Stimulated activated CD4-positive, alpha-beta T cell treated with anti-CD3 and anti-CD28 coated beads, Interleukin-1b, Interleukin-23, amount 100 ng/mL, for 4 hours (primary cell): ENCODE results near the gene CCDC83.
"Not testable (repeated sequence)": the region's sequence is repeated elsewhere in the genome, so short reads cannot be mapped to it uniquely, and the experiment has no call there.

ENCODE experiments used
- DNase-seq, 2 donors: peaks; one replicate each; pipeline ENCODE4 v3.0.0-alpha.2; 2020; ENCODE audit warnings: low read depth in 2 of 2

The CCDC83 gene

DNA sequence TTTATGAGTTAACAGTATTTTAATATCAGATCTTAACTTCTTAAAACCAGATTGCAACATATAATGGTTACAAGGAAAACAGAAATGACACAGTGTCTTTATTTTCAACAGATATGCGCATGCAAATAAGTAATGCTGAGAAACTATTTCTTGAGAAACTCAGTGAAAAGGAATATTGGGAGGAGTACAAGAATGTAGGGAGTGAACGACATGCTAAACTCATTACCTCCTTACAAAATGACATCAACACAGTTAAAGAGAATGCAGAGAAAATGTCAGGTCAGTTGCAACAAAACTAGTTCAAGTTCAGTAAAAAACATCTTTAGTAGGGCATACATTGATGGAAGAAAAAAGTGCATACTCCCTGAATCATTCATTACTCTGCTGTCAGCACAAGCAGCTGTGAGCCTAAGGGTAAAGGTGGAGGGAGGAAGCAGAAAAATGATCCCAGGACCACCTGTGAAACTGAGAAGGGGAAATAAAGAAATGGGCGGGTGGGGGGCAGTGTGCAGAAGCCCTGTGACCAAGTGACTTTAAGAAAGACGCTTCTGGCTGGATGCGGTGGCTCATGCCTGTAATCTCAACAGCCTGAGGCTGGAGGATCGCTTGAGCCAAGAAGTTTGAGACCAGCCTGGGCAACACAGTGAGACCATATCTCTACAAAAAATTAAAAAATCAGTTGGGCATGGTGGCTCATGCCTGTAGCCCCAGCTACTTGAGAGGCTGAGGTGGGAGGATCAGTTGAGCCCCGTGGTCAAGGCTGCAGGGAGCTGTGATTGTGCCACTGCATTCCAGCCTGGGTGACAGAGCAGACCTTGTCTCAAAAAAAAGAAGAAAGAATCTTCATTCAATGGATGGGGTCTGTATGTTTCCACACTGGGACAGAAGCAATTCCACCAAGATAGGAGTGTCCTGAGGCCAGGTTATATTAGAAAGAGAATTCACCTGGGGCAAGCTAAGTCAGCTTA is 31.2 kb downstream of the CCDC83 start:
- DNase-seq, result no peak

DNA sequence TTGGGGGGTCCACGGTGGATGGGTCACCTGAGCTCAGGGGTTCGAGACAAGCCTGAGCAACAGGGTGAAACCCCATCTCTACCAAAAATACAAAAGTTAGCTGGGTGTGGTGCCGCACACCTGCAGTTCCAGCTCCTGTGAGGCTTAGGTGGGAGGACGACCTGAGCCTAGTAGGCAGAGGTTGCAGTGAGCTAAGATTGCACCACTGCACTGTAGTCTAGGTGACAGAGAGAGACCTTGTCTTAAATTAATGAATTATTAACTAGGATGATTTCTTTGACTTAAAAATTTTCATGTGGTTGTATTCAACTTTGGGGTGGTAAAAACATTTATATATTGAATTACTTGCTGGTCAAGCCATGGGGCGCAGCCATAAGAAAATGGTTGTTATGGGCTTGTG is 33.9 kb downstream of the CCDC83 start:
- no peak for DNase-seq

DNA sequence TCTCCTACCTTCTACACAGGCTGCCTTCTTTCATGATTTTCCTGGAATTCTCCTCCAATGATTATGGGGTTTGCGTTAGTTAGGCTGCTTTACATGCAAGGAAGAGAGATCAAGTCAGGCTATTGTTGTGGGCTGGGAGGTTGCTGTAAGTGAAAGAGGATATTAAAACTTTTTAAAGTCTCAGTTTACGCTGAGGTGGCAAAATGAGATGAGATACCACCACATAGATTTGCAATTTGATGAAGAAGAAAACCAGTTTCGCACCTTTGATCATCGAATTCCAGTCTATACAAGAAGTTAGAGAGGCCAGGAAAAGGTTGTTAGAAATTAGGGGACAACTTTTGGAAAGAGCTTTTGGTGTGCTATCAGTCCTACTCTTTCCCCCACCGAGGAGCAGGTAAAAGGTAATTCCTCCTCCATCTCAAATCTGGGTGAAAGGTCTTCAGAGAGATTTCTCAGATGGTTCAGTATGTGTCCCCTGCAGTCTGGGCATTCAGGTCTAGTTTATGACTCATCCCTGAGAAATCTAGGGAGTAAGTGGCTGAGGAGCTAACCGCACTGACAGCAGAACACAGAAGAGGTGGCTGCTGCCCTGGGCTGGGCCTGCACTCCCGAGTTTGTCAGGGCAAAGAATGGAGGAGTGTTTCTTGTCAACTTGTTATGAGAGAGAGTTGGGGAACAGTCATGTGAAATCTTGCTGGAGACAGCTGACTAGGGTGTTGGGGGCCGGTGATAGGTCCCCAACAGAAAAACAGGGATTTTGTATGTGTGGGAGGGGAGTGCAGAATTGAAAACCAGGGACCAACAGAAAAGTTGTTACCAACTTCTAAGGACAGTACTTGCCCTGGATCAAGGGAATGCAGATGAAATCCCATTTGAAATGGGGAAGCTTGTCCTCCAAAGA is 34.7 kb downstream of the CCDC83 start:
- DNase-seq, result no peak

DNA sequence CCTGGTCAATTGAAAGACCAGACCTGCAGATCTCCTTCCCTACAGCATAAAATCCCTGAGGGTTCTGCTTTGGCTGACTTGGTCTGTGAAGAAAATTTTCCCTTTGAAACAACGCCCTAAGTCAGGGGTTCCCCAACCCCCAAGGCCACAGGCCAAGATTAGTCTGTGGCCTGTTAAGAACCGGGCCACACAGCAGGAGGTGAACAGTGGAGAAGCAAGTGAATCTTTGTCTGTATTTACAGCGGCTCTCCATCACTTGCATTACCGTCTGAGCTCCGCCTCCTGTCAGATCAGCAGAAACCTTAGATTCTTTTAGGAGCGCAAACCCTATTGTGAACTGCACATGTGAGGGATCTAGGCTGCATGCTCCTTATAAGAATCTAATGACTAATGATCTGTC is 38.2 kb downstream of the CCDC83 start:
- DNase-seq, result no peak

DNA sequence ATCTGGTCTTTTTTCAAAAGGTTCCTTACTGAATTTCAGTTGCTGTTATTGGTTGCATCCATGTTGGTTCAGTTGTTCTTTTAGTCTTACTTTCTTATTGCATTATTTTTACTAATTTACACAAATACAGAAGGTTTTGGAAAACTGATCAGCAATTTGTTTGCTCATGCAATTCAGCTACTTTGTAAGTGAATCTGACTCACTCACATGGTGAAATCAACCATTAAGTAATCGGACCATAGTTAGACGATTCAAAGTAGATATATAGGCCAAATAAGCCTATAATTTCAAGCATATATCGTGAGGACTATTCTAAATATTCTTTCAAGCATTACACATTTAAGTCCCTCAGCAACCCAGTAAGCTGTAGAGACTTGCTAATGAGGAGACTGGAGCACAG is 41.7 kb downstream of the CCDC83 start:
- no peak for DNase-seq

DNA sequence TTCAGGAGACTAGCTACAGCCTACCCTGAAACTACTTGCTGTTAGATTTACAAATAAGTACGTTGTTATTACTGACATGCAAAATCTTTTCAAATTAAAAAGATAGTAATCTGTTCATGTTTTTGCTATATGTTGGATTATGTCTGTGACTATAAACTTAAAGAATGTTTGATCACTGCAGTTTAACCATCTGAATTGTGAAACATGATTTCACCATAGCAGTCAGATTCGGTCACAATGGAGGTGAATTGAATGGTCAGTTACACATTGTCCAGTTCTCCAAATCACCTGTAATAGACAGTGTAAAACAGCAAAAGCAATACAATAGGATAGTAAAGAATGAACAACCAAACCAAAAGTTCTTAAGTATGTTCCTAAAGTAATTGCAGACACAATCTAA is 43.3 kb downstream of the CCDC83 start:
- no peak for DNase-seq

DNA sequence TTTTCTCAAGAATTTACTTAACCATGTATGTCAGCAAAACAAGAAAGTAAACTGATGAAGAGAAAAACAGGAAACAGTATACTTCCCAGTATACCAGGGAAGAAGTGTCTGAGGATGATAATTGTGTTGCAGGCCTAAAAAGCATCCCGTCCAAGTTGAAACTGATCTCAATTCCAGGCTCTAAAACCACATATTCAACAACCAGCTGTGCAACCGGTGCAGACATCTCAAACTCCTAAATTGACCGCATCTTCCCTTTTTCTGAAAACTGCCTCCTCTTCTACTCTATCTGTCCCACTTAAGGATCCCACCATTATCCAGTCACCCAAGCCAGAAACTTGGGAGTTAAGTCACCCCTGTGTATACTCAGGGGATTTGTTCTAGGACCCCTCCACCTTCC is 47.2 kb downstream of the CCDC83 start:
- DNase-seq, result no peak

DNA sequence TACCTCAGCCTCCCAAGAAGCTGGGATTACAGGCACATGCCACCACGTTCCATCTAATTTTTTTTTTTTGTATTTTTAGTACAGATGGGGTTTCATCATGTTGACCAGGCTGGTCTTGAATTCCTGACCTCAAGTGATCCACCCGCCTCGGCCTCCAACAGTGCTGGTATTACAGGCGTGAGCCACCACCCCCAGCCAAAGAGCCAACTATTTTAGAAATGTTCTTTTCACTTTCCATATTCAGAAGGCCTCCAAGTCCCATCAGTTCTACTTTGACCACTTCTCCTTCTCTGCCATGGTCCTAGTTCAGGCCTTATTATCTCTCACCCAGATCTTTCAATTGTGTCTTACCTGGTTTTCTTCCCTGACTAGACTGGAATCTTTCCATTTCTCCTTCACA is 48.2 kb downstream of the CCDC83 start:
- no peak for DNase-seq

DNA sequence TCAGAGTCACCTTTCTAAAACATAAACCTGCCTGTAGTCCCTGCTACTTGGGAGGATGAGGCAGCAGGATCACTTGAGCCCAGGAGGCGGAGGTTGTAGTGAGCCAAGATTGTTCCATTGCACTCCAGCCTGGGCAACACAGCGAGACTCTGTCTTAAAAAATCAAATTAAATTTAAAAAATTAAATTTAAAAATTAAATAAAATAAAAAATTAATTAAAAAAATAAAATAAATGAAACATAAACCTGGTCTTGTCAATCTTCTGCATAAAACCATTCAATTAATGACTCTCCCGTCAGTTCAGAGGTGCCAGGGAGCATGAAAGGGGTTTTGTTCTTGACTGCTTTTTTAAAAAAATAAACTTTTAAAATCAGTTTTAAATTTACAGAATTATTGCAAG is 48.6 kb downstream of the CCDC83 start:
- no peak for DNase-seq

DNA sequence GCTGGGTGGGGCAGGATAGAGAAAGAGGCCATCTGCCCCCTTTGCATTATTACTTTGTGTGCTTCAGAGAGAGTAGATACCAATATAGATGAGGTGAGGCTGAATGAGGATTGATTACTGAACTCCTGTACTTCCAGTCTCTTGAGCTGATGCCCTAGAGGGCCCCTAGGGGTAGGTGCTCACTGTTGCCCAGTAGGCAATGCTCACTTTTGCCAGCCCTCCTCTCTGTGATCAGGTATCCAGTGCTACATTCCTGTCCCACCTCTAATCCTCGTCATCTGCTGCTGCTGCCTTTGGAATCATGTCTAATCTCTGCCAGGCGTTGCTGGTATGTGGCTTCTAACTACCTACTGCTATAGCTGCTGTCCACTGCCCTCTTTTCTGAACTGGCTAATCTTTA is 57.2 kb downstream of the CCDC83 start:
- DNase-seq, result no peak

DNA sequence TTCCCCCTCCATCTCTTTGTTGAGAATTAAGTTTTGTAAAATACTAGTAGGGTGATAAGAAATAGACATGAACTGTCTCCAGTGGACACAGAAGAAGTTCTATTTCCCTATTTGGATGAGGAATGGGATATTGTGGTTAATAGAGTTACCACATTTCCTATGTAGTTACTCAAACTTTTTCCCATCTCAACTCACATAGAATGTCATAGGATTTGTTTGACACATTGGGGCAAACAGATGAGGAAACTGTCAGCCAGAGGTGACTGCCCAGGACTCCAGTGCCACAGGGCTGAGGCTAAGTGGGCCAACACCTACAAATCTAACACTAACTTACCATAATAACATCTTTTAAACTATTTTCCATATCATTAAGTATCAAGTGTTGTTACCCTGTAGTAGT is 58.3 kb downstream of the CCDC83 start:
- no peak for DNase-seq

DNA sequence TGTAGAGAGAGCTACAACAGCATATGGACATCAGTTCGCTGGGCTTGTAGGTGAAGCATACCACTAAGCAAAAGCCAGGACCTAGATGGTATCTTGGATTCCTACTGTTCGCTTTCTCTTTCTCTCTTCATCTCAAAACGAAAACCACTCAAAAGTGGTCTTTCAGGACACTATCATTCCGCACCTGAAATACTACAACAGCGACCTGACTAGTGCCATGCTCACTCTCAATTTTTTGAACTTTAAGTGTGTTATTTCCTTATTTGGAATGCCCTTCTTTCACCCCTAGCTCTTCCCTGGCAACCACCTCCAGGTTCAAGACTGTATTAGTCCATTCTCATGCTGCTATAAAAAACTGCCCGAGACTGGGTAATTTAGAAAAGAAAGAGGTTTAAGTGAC is 59.2 kb downstream of the CCDC83 start:
- DNase-seq, result no peak

DNA sequence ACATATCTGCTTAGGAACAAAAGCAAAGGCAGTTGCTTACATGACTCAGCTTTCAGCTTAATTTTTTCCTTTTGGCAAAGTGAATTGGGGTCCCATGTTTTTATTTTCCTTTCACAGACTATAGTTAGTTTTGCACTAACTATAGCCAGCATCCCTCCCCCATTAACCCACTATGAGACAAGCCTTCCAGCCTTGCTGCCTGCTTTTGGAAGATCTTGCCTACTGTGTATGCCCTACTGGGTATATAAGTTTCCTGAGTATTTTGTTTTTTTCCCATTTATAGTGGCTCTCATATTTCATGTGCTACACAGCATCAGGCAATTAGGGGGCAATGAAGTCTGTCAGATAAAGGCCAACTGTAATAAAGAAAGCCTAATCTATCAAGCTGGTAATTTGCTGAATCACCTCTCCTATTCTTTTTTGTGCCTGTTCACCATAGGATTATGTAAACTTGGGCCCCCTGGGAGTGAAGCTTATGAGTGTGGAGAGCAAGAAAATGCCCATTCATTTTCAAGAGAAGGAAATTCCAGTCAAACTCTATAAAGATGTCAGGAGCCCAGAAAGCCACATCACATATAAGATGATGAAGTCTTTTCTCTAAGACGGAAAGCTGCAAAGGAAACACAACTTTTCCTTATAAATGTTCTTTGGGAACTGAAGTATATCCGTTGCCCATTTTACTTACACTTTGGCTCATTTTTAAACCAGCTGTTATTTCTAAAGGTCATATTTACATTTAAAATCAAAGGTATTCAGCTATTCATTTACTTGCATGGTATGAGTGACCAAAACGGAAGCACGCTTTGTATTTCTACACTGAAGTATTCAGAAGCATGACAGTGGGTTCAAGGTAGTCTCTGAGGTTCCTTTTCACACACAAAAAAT is 64.0 kb downstream of the CCDC83 start:
- no peak for DNase-seq

DNA sequence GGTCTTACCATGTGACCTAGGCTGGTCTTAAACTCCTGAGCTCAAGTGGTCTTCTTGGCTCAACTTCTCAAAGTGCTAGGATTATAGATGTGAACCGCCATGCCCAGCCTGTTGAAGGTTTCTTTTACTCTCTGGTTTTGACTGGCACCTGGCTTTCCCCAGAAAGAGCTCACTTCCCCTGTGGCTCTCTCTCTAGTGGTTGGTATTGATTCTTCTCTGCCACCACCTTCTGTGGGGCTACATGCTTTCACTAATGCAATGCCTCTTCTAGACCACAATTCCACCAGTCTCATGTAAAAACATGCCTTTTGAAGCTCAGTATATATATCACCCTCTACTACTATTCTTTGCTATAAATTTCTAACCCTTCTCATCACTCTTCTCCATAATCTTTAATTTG is 67.2 kb downstream of the CCDC83 start:
- no peak for DNase-seq

DNA sequence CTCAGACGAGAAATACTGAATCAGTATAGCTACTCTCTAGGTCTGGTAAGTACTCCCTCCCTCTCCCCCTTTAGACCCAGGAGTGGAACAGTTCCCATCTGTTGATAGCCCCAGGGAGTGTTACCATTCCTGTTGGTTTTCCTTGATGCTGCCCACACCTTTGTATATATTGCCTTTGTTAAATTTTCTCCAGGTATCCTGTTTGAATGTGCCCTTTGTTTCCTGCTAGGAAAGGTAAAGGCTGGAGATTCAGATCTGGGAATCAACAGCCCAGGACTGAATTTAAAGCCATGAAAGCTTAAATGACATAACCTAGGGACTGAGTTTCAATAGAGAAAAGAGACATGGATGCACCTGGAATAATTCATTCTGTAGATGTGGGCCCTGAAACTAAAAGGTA is 68.3 kb downstream of the CCDC83 start:
- no peak for DNase-seq

DNA sequence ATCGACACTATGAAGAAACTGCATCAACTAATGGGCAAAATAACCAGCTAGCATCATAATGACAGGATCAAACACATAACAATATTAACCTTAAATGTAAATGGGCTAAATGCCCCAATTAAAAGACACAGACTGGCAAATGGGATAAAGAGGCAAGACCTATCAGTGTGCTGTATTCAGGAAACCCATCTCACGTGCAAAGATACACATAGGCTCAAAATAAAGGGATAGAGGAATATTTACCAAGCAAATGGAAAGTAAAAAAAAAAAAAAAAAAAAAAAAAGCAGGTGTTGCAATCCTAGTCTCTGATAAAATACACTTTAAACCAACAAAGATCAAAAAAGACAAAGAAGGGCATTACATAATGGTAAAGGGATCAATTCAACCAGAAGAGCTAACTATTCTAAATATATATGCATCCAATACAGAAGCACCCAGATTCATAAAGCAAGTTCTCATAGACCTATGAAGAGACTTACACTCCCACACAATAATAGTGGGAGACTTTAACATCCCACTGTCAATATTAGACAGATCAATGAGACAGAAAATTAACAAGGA is 71.6 kb downstream of the CCDC83 start:
- not testable (repeated sequence) for DNase-seq

DNA sequence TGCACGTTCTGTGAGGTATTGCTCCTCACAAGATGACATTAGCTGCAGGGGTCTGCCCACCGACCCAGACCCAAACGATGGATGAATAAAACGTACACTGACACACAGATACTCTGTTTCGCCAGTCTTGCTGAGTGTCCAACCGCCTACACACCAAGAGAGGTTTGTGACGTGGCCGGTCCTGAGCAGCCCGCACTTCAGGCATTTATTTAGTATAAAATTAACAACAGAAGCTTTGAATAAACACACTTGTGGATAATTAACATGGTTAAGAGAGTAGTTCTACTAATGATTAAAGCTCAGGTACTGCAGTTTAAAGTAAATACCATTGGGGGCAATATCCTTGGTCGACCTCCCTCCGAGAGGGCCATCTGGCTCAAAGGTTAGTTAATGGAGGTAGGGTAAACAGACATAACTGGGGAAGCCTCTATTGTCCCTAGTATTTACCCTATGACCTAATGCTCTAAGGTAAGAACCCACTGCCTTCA is 75.7 kb downstream of the CCDC83 start:
- DNase-seq, result no peak

DNA sequence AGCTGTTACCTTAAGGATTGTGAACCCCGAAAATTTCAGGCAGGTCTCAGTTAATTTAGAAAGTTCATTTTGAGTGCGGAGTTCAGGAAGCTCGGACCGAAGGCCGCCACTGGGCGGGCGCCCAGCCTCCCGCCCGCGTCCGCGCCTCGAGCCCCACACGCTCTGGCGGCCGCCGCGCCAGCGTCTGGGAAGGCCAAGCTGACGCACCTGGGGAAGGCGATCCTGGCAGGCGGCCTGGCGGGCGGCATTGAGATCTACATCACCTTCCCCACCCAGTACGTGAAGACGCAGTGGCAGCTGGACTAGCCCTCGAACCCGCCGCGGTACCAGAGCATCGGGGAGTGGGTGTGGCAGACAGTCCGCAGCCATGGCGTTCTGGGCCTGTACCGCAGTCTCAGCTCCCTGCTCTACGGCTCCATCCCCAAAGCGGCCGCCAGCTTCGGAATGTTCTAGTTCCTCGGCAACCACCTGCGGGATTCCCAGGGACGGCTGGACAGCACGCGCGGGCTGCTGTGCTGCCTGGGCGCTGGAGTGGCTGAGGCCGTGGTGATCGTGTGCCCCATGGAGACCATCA is 79.5 kb downstream of the CCDC83 start:
- no peak for DNase-seq

DNA sequence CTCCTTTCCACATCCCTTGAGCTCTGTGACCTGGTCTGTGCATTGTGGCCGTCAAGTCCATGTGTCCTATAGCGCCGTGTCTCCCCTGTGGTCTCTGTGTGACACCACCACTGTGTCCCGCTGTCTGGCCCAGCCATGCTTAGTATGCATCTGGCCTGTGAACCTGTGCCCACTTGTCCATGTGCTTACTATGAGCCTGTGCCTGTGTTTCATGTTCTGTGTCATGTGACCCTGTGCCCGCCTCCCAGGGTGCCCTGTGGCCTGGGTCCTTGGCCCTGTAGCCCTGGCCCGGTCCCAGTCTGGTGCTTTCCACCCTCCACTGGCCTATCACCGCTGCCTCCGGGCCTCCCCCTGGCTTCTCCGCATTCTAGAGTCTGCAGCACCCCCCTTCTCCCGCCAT is 80.6 kb downstream of the CCDC83 start:
- DNase-seq, result no peak

DNA sequence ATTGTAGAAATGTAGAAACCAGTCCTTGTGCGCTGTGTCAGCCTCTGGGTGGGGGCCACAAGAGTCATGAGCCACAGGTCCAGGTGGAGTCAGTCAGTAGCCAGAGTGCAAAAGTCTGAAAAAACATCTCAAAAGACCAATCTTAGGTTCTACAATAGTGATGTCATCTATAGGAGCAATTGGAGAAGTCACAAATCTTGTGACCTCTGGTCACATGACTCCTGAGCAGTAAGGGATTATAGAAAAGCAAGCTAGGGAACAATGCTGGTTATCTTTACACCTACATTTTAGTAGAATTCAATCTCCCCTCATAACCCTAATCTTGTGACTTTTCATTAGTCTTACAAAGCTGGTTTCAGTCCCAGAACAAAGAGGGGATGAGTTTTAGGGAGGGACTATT is 82.7 kb downstream of the CCDC83 start:
- no peak for DNase-seq
